Stimulated activated CD4-positive, alpha-beta T cell treated with anti-CD3 and anti-CD28 coated beads, TNF-alpha, amount 100 ng/mL, for 24 hours (primary cell): ENCODE measurements around the gene GPR146.
"Not testable (repeated sequence)": the region's sequence is repeated elsewhere in the genome, so short reads cannot be mapped to it uniquely, and the experiment has no call there.

Experiments
- DNase-seq, 3 experiments: peaks; one replicate each; pipeline ENCODE4 v3.0.0-alpha.2; 2020; ENCODE audit warnings: low read depth in 3 of 3

The GPR146 gene

DNA sequence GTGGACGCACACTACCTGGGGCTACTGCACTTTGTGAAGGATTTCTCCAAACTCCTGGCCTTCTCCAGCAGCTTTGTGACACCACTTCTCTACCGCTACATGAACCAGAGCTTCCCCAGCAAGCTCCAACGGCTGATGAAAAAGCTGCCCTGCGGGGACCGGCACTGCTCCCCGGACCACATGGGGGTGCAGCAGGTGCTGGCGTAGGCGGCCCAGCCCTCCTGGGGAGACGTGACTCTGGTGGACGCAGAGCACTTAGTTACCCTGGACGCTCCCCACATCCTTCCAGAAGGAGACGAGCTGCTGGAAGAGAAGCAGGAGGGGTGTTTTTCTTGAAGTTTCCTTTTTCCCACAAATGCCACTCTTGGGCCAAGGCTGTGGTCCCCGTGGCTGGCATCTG, 14.0 kb downstream of the GPR146 start:
- DNase-seq, result no peak

- DNase-seq, result no peak
These were observed 14.5 kb downstream of the GPR146 start for GRCh38 chr7:1058821-1059199.

GRCh38 chr7:1059200-1060091, 15.1 kb downstream of the GPR146 start:
- peak in 1 of 3 experiments; percentile 19 for DNase-seq

DNA sequence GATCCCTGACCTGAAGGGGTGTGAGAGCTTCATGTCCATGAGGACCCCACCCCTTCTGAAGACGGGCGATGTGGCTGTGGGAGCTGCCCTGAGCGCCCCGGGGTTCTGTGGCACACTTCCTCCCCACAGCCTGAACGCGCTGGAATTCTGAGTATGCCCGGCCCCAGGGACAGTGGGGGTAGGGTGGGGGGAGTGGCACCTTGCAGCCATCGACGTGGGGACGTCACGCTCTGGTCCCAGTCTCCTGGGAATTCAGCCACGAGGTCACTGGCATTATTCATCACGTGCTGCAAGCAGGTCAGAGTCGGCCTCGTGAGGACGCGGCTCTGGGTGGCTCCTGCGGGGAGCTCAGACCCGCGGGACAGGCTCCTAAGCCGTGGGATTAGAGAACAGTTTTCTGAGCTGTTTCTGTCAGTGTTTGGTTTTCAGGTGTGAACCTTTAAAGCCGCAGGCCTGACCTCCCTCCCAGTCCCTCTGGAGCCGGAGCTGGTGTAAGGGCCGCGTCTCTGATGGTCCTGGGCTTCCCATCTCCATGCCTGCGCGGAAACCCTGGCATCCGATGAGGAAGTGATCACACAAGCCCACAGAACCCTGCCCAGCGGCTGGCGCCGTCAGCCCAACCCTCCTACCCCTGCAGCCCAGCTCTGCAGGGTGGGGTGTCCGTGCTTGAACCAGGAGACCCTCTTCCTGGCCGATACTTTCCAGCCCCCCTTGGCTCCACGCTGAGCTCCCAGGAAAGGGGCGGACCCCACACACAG, 16.1 kb downstream of the GPR146 start:
- DNase-seq, result no peak

- DNase-seq, result no peak
These were observed 16.8 kb downstream of the GPR146 start for GRCh38 chr7:1061180-1061579.

- no peak for DNase-seq
These were observed 18.2 kb downstream of the GPR146 start for GRCh38 chr7:1062296-1063294.

GRCh38 chr7:1063361-1063760, 19.0 kb downstream of the GPR146 start:
- no peak for DNase-seq

DNA sequence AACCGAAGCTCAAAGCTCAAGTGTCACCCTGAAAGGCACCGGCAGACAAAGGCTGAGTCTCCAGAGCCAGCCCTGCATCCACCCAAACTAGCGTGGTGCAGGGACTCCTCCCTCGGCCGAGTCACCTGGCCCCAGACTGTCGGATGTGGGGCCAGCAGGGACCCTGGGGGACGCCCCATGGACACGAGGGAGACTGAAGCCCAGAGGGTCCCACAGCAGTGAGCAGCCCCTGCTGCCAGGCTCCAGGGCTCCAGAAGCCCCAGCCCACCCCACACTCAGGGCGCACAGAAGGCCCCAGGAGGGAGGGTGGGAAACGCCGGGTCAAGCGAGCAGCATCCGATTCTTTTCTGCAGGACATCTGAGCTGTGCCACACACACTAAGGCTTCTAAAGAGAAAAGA, 20.2 kb downstream of the GPR146 start:
- no peak for DNase-seq

DNA sequence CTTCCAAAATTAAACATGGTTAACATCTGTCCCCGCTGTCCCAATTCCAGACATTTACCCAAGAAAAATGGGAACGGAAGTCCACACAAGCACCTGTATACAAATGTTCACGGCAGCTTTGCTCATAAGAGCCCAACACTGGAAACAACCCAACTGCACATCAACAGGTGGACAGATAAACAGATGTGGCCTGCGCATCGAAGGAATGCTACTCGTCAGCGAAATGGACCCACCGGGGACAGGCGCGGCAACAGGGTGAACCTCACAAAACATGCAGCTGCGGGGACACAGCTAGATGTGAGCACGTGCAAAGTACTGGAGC, 20.9 kb downstream of the GPR146 start:
- no peak for DNase-seq

DNA sequence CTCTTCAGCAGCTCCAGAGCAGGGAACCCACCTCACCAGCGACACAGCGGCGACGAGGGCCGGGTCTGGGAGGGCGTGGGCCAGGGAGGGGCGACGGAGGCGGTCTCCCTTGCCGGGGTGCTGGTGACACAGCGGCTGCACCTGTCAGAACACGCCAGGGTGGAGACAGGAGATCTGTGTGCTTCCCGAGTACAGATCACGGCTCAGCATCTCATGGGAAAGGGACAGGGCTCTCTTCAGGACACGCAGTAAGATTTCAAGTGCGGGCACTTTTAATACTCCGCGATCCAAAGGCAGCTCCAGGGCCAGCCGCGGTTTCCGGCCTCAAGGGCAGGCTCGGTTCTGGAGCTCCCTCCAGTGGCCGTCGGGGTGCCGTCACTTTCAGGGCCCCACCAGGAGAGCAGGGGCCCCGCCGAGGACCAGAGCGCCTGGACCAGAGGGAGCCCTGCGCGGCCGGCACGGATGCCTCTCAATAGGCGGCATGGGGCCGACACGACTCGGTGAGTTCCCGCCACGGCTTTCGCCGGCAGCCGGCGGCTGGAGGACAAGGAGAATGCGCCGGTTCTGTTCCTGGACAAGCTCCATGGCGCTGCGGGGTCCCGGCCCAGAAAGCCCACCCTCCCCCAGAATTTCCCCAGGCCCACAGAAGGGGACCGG, 21.4 kb downstream of the GPR146 start:
- peak; percentile 65 to 81 (median 67) for DNase-seq

- DNase-seq, result no peak
These were observed 21.9 kb downstream of the GPR146 start for GRCh38 chr7:1066242-1066588.

DNA sequence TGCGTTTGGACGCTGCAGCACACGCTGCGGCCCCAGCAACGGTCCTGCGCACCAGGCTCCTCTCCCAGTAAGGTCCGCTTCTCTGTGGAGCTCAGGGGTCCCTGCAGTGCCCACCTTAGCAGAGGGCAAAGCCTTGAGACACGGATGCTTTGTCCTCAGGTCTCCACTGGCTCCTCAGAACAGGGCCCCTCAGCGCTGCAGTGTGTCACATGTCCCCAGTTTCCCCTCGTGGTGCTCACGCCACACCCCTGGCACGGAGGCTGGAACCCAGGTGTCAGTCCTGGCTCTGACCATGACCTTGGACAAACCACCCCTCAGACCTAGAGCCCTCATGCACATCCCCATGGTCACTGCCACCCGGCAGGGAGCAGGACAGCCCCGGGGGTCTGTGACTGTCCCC, 23.7 kb downstream of the GPR146 start:
- no peak for DNase-seq

- DNase-seq, result no peak
These were observed 24.3 kb downstream of the GPR146 start for GRCh38 chr7:1068619-1069018.

- DNase-seq, result no peak
These were observed 26.2 kb downstream of the GPR146 start for GRCh38 chr7:1070544-1071011.

GRCh38 chr7:1071731-1072254, 27.4 kb downstream of the GPR146 start:
- DNase-seq, result no peak

DNA sequence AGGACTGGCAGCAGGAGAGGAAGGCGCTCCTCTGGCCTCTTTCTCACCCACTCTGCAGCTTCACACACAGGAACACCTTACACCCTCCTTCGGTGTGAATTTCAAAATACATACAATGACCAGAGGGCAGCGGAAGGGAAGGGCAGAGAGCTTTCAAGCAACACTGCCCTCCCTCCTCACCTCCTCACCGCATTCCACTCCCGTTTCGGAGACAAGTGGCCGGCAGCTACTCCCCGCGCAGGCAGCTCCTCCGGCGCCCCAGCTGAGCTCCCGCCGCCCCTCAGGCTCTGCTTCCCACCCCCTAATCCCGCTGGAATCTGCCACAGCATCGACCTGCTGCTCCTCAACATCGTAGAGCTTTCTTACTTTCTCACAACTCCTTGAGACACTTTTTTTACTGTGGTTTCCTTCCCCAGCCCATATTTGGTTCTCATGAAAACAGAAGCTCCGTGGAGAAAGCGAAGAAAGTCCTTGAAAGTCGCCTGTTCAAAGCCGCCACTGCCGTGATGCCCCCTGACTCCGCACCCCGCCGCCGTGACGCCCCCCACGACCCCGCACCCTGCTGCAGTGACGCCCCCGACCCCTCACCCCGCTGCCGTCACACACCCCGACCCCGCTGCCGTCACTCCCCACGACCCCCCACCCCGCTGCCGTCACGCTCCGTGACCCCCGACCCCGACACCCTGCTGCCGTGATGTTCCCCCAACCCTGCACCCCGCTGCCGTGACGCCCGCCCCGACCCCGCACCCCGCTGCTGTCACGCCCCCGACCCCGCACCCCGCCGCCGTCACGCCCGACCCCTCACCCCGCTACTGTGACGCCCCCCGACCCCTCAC, 29.0 kb downstream of the GPR146 start:
- no peak for DNase-seq

- not testable (repeated sequence) for DNase-seq
These were observed 29.7 kb downstream of the GPR146 start for GRCh38 chr7:1074018-1074417.

DNA sequence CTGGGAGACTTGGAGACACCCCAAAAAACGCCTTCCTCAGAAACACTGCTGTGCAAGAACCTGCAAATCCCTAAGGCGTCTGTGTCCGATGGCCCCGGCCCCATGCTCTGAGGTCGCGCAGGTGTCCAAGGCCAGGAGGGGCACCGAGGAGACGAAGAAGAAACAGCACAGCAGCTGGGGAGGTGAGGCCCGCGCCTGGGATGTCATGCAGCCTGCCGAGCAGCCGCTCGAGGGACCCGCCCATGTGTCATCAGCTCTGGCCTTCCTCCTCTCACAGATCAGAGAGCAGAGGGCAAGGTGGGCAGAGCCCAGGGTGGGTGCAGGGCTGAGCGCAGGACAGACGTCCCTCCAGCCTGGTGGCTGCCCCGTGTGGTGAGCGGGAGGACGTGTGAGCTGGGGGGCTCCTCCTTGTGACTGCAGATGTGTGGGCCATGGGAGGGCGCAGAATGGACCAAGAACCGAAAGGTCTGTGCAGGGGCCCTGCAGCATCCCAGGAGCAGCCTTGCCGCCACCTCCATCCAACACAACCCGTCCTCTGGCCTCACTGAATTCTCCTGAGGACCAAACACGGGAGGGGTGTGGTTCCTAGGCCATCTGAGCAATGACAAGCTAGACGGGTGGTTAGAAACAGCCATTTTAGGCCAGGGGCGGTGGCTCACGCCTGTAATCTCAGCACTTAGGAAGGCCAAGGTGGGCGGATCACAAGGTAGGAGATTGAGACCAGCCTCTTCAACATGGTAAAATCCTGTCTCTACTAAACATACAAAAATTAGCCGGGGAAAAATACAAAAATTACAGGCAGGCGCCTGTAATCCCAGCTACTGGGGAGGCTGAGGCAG, 30.5 kb downstream of the GPR146 start:
- no peak for DNase-seq
